ENCODE data around the gene DNM2.
A peak's percentile ranks its signal among the peaks of the same experiment; 100 is the strongest.

The DNM2 gene

DNA sequence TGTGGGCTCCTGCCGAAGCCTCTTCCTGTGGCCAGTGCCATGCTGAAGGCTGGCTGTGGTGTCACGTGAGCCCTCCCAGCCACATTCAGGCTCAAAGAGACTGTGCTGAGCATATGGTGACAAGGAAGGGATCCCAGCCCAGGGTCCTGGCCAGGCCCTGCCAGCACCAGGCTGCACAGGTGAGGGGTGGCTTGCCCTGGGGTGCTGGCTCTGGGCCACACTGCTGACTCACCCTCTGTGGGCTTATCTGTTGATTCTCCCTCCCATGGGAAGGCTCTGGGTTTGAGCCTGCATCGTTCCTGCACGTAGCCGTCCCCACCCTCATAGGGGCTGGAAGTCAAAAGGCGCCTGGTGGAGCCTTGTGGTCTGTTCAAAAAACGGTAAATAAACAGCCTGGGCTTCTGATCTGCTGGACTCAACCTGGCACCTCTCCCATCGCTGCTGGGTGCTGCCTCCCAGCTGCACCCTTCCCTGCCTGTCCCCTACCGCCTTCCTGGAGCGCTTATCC, 31.1 kb downstream of the DNM2 start (continued):
- TF ChIP-seq EGR2 (tag by site-specific recombination; IDR thresholded peaks at IDR 0.05; ENCODE audit: low read depth) (peak; percentile 44; the same call in 1 of the 2 replicates), ZNF596 (tag by site-specific recombination; IDR thresholded peaks at IDR 0.05) (no peak), ZBTB1 (tag by site-specific recombination; IDR thresholded peaks at IDR 0.05) (no peak), ZNF311 (tag by site-specific recombination; IDR thresholded peaks at IDR 0.05; ENCODE audit: borderline replicate concordance) (no peak), ZNF501 (tag by site-specific recombination; IDR thresholded peaks at IDR 0.05) (no peak), HOXC10 (CRISPR knock-in tag; IDR thresholded peaks at IDR 0.05) (no peak), WT1 (tag by site-specific recombination; IDR thresholded peaks at IDR 0.05) (no peak; the same call in 1 of the 2 replicates), ZNF350 (tag by site-specific recombination; IDR thresholded peaks at IDR 0.05) (no peak), ZNF660 (tag by site-specific recombination; IDR thresholded peaks at IDR 0.05) (no peak), SP3 (tag by site-specific recombination; IDR thresholded peaks at IDR 0.05) (no peak), ZNF133 (tag by site-specific recombination; IDR thresholded peaks at IDR 0.05) (no peak), ZNF10 (tag by site-specific recombination; IDR thresholded peaks at IDR 0.05) (0 out of 2 replicates have a peak, but pooled peaks have one; percentile 35), ZBTB21 (tag by site-specific recombination; IDR thresholded peaks at IDR 0.05) (no peak), ZNF248 (tag by site-specific recombination; IDR thresholded peaks at IDR 0.05) (no peak), ZNF157 (tag by site-specific recombination; IDR thresholded peaks at IDR 0.05) (no peak), ZNF404 (tag by site-specific recombination; IDR thresholded peaks at IDR 0.05) (no peak), ZNF394 (tag by site-specific recombination; IDR thresholded peaks at IDR 0.05; ENCODE audit: borderline replicate concordance) (no peak), GLI2 (tag by site-specific recombination; IDR thresholded peaks at IDR 0.05; ENCODE audit: borderline replicate concordance, low read depth) (no peak), ZNF585B (tag by site-specific recombination; IDR thresholded peaks at IDR 0.05) (no peak), MZF1 (tag by site-specific recombination; IDR thresholded peaks at IDR 0.05; ENCODE audit: borderline replicate concordance) (no peak), ZNF292 (tag by site-specific recombination; IDR thresholded peaks at IDR 0.05; ENCODE audit: borderline replicate concordance, low read depth) (no peak), ZNF324 (tag by site-specific recombination; IDR thresholded peaks at IDR 0.05) (no peak), ZNF174 (tag by site-specific recombination; IDR thresholded peaks at IDR 0.05) (no peak), ZNF701 (tag by site-specific recombination; IDR thresholded peaks at IDR 0.05) (no peak), ZNF837 (tag by site-specific recombination; IDR thresholded peaks at IDR 0.05) (no peak), BCL11A (tag by site-specific recombination; IDR thresholded peaks at IDR 0.05; ENCODE audit: low read depth) (peak; percentile 41; the same call in 1 of the 2 replicates), ZNF830 (tag by site-specific recombination; IDR thresholded peaks at IDR 0.05; ENCODE audit: low read depth) (no peak), SCRT1 (tag by site-specific recombination; IDR thresholded peaks at IDR 0.05; ENCODE audit: borderline replicate concordance) (0 out of 2 replicates have a peak, but pooled peaks have one; percentile 42)
- TF ChIP-seq, protein P1, sequence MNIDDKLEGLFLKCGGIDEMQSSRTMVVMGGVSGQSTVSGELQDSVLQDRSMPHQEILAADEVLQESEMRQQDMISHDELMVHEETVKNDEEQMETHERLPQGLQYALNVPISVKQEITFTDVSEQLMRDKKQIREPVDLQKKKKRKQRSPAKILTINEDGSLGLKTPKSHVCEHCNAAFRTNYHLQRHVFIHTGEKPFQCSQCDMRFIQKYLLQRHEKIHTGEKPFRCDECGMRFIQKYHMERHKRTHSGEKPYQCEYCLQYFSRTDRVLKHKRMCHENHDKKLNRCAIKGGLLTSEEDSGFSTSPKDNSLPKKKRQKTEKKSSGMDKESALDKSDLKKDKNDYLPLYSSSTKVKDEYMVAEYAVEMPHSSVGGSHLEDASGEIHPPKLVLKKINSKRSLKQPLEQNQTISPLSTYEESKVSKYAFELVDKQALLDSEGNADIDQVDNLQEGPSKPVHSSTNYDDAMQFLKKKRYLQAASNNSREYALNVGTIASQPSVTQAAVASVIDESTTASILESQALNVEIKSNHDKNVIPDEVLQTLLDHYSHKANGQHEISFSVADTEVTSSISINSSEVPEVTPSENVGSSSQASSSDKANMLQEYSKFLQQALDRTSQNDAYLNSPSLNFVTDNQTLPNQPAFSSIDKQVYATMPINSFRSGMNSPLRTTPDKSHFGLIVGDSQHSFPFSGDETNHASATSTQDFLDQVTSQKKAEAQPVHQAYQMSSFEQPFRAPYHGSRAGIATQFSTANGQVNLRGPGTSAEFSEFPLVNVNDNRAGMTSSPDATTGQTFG (tag by site-specific recombination; IDR thresholded peaks at IDR 0.05; ENCODE audit: borderline replicate concordance) = no peak
- TF ChIP-seq, protein P2, sequence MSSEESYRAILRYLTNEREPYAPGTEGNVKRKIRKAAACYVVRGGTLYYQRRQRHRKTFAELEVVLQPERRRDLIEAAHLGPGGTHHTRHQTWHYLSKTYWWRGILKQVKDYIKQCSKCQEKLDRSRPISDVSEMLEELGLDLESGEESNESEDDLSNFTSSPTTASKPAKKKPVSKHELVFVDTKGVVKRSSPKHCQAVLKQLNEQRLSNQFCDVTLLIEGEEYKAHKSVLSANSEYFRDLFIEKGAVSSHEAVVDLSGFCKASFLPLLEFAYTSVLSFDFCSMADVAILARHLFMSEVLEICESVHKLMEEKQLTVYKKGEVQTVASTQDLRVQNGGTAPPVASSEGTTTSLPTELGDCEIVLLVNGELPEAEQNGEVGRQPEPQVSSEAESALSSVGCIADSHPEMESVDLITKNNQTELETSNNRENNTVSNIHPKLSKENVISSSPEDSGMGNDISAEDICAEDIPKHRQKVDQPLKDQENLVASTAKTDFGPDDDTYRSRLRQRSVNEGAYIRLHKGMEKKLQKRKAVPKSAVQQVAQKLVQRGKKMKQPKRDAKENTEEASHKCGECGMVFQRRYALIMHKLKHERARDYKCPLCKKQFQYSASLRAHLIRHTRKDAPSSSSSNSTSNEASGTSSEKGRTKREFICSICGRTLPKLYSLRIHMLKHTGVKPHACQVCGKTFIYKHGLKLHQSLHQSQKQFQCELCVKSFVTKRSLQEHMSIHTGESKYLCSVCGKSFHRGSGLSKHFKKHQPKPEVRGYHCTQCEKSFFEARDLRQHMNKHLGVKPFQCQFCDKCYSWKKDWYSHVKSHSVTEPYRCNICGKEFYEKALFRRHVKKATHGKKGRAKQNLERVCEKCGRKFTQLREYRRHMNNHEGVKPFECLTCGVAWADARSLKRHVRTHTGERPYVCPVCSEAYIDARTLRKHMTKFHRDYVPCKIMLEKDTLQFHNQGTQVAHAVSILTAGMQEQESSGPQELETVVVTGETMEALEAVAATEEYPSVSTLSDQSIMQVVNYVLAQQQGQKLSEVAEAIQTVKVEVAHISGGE (tag by site-specific recombination; conservative IDR thresholded peaks at IDR 0.05; ENCODE audit: low read depth) = no peak
- TF ChIP-seq, protein P3, sequence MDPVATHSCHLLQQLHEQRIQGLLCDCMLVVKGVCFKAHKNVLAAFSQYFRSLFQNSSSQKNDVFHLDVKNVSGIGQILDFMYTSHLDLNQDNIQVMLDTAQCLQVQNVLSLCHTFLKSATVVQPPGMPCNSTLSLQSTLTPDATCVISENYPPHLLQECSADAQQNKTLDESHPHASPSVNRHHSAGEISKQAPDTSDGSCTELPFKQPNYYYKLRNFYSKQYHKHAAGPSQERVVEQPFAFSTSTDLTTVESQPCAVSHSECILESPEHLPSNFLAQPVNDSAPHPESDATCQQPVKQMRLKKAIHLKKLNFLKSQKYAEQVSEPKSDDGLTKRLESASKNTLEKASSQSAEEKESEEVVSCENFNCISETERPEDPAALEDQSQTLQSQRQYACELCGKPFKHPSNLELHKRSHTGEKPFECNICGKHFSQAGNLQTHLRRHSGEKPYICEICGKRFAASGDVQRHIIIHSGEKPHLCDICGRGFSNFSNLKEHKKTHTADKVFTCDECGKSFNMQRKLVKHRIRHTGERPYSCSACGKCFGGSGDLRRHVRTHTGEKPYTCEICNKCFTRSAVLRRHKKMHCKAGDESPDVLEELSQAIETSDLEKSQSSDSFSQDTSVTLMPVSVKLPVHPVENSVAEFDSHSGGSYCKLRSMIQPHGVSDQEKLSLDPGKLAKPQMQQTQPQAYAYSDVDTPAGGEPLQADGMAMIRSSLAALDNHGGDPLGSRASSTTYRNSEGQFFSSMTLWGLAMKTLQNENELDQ (tag by site-specific recombination; IDR thresholded peaks at IDR 0.05; ENCODE audit: low read depth) = no peak
- TF ChIP-seq, protein P4, sequence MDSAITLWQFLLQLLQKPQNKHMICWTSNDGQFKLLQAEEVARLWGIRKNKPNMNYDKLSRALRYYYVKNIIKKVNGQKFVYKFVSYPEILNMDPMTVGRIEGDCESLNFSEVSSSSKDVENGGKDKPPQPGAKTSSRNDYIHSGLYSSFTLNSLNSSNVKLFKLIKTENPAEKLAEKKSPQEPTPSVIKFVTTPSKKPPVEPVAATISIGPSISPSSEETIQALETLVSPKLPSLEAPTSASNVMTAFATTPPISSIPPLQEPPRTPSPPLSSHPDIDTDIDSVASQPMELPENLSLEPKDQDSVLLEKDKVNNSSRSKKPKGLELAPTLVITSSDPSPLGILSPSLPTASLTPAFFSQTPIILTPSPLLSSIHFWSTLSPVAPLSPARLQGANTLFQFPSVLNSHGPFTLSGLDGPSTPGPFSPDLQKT (IDR thresholded peaks at IDR 0.05; ENCODE audit: borderline replicate concordance, low read depth, low read length) = no peak
